H9 (cell line): ENCODE data around the gene LHX4. TPM values are rescaled to one million over a fixed set of nuclear protein-coding genes. Genes with fewer than 3 reads are reported as not detected.

ENCODE experiments used
- DNase-seq: peaks from one replicate; pipeline ENCODE4 v3.0.0-alpha.2; 2017
- H2AFZ ChIP-seq: one replicate; pipeline ENCODE4 v1.6.1; 2013; ENCODE audit warnings: mild to moderate bottlenecking, low read length, control low read depth, moderate library complexity
- H2AK5ac ChIP-seq: 2 replicates; pipeline ENCODE4 v1.6.1; 2013; ENCODE audit warnings: low read length, control low read depth, mixed read lengths; ENCODE audit not compliant: insufficient read length
- H2BK120ac ChIP-seq: one replicate; pipeline ENCODE4 v1.6.1; 2013; ENCODE audit warnings: low read depth, mild to moderate bottlenecking, low read length, control low read depth, inconsistent platforms; ENCODE audit not compliant: poor library complexity, severe bottlenecking
- H2BK12ac ChIP-seq: 2 replicates; pipeline ENCODE4 v1.6.1; 2013; ENCODE audit warnings: low read length, control low read depth, mixed read lengths, low read depth; ENCODE audit not compliant: insufficient read length
- H2BK15ac ChIP-seq: 2 replicates; pipeline ENCODE4 v1.6.1; 2013; ENCODE audit warnings: low read depth, low read length, control low read depth
- H2BK20ac ChIP-seq: one replicate; pipeline ENCODE4 v1.6.1; 2013; ENCODE audit warnings: low read depth, mild to moderate bottlenecking, low read length, control low read depth, inconsistent platforms; ENCODE audit not compliant: poor library complexity, severe bottlenecking
- H2BK5ac ChIP-seq: 2 replicates; pipeline ENCODE4 v1.6.1; 2013; ENCODE audit warnings: low read length, control low read depth, mixed read lengths; ENCODE audit not compliant: insufficient read length
- H3K14ac ChIP-seq: 2 replicates; pipeline ENCODE4 v1.6.1; 2013; ENCODE audit warnings: low read length, control low read depth; ENCODE audit not compliant: insufficient read depth
- H3K18ac ChIP-seq: 2 replicates; pipeline ENCODE4 v1.6.1; 2013; ENCODE audit warnings: low read depth, mild to moderate bottlenecking, mixed read lengths, low read length, control low read depth; ENCODE audit not compliant: insufficient read length
- H3K23ac ChIP-seq: 2 replicates; pipeline ENCODE4 v1.6.1; 2013; ENCODE audit warnings: low read length, control low read depth, mixed read lengths, low read depth; ENCODE audit not compliant: insufficient read length
- H3K23me2 ChIP-seq: 2 replicates; pipeline ENCODE4 v1.6.1; 2013; ENCODE audit warnings: low read depth, mild to moderate bottlenecking, mixed read lengths, low read length, control low read depth; ENCODE audit not compliant: insufficient read length, poor library complexity, severe bottlenecking
- H3K27ac ChIP-seq: 2 replicates; pipeline ENCODE4 v1.5.1; 2013; ENCODE audit warnings: low read length, control low read depth, mixed read lengths, low read depth; ENCODE audit not compliant: insufficient read length
- H3K27me3 ChIP-seq: 2 replicates; pipeline ENCODE4 v1.6.1; 2013; ENCODE audit warnings: low read length, control low read depth, inconsistent platforms; ENCODE audit not compliant: insufficient read depth
- H3K4ac ChIP-seq: 2 replicates; pipeline ENCODE4 v1.6.1; 2013; ENCODE audit warnings: low read depth, mild to moderate bottlenecking, control low read depth, inconsistent platforms, low read length, moderate library complexity
- H3K4me1 ChIP-seq: 2 replicates; pipeline ENCODE4 v1.6.1; 2013; ENCODE audit warnings: low read length, control low read depth, inconsistent platforms; ENCODE audit not compliant: insufficient read depth
- H3K4me2 ChIP-seq: 2 replicates; pipeline ENCODE4 v1.6.1; 2013; ENCODE audit warnings: low read length, control low read depth, mixed read lengths; ENCODE audit not compliant: insufficient read length, insufficient read depth
- H3K56ac ChIP-seq: 2 replicates; pipeline ENCODE4 v1.6.1; 2013; ENCODE audit warnings: low read depth, mild to moderate bottlenecking, mixed read lengths, low read length, control low read depth; ENCODE audit not compliant: insufficient read length
- H3K79me1 ChIP-seq: 2 replicates; pipeline ENCODE4 v1.6.1; 2013; ENCODE audit warnings: low read depth, mild to moderate bottlenecking, moderate library complexity, low read length, control low read depth, inconsistent platforms; ENCODE audit not compliant: insufficient read depth, poor library complexity, severe bottlenecking
- H3K79me2 ChIP-seq: 2 replicates; pipeline ENCODE4 v1.6.1; 2013; ENCODE audit warnings: low read length, control low read depth, inconsistent platforms; ENCODE audit not compliant: insufficient read depth
- H3K9ac ChIP-seq: 2 replicates; pipeline ENCODE4 v1.6.1; 2013; ENCODE audit warnings: low read length, control low read depth, mixed read lengths; ENCODE audit not compliant: insufficient read length; ENCODE audit errors: extremely low read depth
- H3K9me3 ChIP-seq: one replicate; pipeline ENCODE4 v1.6.1; 2013; ENCODE audit warnings: low read depth, low read length, inconsistent platforms; ENCODE audit not compliant: control insufficient read depth
- H3T11ph ChIP-seq: one replicate; pipeline ENCODE4 v1.6.1; 2013; ENCODE audit warnings: mild to moderate bottlenecking, low read length, control low read depth, inconsistent platforms
- H4K20me1 ChIP-seq: one replicate; pipeline ENCODE4 v1.6.1; 2013; ENCODE audit not compliant: control insufficient read depth, insufficient read length, insufficient read depth
- H4K5ac ChIP-seq: 2 replicates; pipeline ENCODE4 v1.6.1; 2013; ENCODE audit warnings: low read depth, mild to moderate bottlenecking, mixed read lengths, low read length, control low read depth; ENCODE audit not compliant: insufficient read length
- H4K8ac ChIP-seq: replicated peaks from 2 replicates; pipeline ENCODE4 v1.6.1; 2013; ENCODE audit warnings: low read length, control low read depth, mixed read lengths, low read depth; ENCODE audit not compliant: insufficient read length
- H4K91ac ChIP-seq: 2 replicates; pipeline ENCODE4 v1.6.1; 2013; ENCODE audit warnings: low read depth, mild to moderate bottlenecking, moderate library complexity, mixed read lengths, low read length, control low read depth; ENCODE audit not compliant: insufficient read length
- H3K27ac Mint-ChIP-seq, 3 experiments: 2 replicates in 2 of 3; 3 replicates in 1 of 3; pipeline ENCODE4 v1.8.0; 2020 to 2021; ENCODE audit warnings: mixed read lengths in 3 of 3, mild to moderate bottlenecking in 1 of 3, moderate library complexity in 1 of 3
- H3K27me3 Mint-ChIP-seq: 2 replicates; pipeline ENCODE4 v1.8.0; 2021; ENCODE audit warnings: low read depth, mild to moderate bottlenecking, moderate library complexity, mixed read lengths
- H3K36me3 Mint-ChIP-seq, 3 experiments: 2 replicates in 2 of 3; 3 replicates in 1 of 3; pipeline ENCODE4 v1.8.0; 2020 to 2021; ENCODE audit warnings: low read depth in 3 of 3, mixed read lengths in 3 of 3; ENCODE audit not compliant: insufficient read depth in 1 of 3
- H3K4me1 Mint-ChIP-seq, 2 experiments: 2 replicates each; pipeline ENCODE4 v1.8.0; 2020; ENCODE audit warnings: mixed read lengths in 2 of 2
- H3K4me3 Mint-ChIP-seq, 2 experiments: 2 replicates in 1 of 2; 3 replicates in 1 of 2; pipeline ENCODE4 v1.8.0; 2020 to 2021; ENCODE audit warnings: mild to moderate bottlenecking in 2 of 2, mixed read lengths in 2 of 2, moderate library complexity in 1 of 2
- H3K9me3 Mint-ChIP-seq, 2 experiments: 2 replicates in 1 of 2; 3 replicates in 1 of 2; pipeline ENCODE4 v1.8.0; 2020; ENCODE audit warnings: mild to moderate bottlenecking in 2 of 2, mixed read lengths in 2 of 2, moderate library complexity in 1 of 2
- WGBS: extraction: QIAGEN DNeasy Blood & Tissue Kit; methylation state at CpG from one replicate; pipeline ENCODE4 v1.1.7; 2013; ENCODE audit warnings: missing lambda C conversion rate, low lambda C conversion rate, mixed read lengths; ENCODE audit not compliant: insufficient read length; ENCODE audit errors: extremely low coverage; 5-methylcytosine and 5-hydroxymethylcytosine counted together
- total RNA-seq: library from RNA; stranded (reverse); gene quantifications from 2 replicates; pipeline ENCODE4 v1.2.1, GENCODE V29; 2021
- TF ChIP-seq, protein P1 (sequence below): fragments of 200-600 bp; sonication (generic); conservative IDR thresholded peaks from 3 replicates; pipeline ENCODE4 v1.8.0; 2021; ENCODE audit warnings: antibody characterized with exemption, mild to moderate bottlenecking

The LHX4 gene
- total RNA-seq, 1 experiment from 2014 or later, result 1.9 TPM

DNA sequence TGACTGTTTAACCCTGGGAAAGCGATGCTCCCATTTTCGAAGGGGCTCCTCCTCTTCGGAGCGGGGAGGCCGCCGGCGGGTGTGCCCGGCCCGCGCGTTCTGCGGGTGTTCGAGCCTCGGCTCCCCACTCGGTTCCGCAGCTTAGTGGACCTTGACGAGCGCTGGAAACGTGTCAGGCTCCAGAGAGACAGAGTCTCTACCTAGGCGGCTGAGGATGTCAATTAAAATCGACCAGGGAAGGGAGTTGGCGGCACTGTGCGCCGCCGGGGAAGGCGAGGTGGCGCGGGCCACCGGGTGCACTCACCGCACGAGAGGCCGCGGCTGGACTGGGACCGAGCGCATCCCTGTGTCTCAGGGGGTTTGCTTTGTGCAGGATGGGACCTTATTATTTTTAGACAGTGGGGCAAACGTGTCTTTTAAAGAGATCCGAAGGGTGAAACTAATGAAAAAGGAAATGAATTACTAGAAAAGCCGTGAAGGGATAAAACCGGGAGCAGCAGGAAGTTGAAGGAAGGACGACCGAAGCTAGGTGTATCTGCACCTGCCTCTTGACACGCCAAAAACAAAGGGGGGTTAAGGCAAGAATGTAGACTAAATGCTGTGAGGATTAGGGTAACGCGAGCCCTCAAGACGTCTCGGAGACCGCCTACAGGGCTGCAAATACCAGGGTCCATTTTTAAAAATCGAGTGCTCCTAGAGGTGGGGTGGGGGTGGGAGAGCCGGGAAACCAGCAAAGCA lies 5.6 kb downstream of the LHX4 start:
- Histone ChIP-seq H3K23me2 (peaks cover 40% of the 10 kb centered on the region), H4K91ac (no peak overlapping the region), H4K20me1 (no peaks in the 10 kb centered on the region), H3K18ac (no peak overlapping the region), H2BK15ac (no peak overlapping the region), H3K27ac (no peak overlapping the region), H3K79me1 (no peaks in the 10 kb centered on the region), H2AFZ (no peak overlapping the region), H3K4ac (no peak overlapping the region), H2AK5ac (no peak overlapping the region), H3K4me2 (peak overlapping the region; percentile 67), H2BK12ac (no peak overlapping the region), H2BK5ac (no peak overlapping the region), H3K79me2 (no peaks in the 10 kb centered on the region), H4K8ac (no peak overlapping the region), H4K5ac (no peak overlapping the region), H2BK120ac (no peak overlapping the region), H3K9ac (no peak overlapping the region), H2BK20ac (no peak overlapping the region), H3K27me3 (peaks cover 67% of the 10 kb centered on the region), H3K23ac (no peak overlapping the region), H3K9me3 (no peaks in the 10 kb centered on the region), H3T11ph (no peak overlapping the region), H3K56ac (no peak overlapping the region), H3K14ac (no peak overlapping the region), H3K4me1 (peaks cover 19% of the 10 kb centered on the region)
- Mint-ChIP-seq H3K4me1 (peaks cover 79 to 82% of the 10 kb centered on the region in 2 experiments), H3K4me3 (peak overlapping the region; percentile 55 to 89), H3K36me3 (no peaks in the 10 kb centered on the region; a peak in 1 of 7 replicates), H3K27me3 (peaks cover 92% of the 10 kb centered on the region), H3K9me3 (no peaks in the 10 kb centered on the region; a peak in 1 of 5 replicates), H3K27ac (no peak overlapping the region)
- peak; percentile 34 for DNase-seq
- no CpG with 5 or more reads among the region's 49 CpGs for WGBS
- TF ChIP-seq, protein P1, sequence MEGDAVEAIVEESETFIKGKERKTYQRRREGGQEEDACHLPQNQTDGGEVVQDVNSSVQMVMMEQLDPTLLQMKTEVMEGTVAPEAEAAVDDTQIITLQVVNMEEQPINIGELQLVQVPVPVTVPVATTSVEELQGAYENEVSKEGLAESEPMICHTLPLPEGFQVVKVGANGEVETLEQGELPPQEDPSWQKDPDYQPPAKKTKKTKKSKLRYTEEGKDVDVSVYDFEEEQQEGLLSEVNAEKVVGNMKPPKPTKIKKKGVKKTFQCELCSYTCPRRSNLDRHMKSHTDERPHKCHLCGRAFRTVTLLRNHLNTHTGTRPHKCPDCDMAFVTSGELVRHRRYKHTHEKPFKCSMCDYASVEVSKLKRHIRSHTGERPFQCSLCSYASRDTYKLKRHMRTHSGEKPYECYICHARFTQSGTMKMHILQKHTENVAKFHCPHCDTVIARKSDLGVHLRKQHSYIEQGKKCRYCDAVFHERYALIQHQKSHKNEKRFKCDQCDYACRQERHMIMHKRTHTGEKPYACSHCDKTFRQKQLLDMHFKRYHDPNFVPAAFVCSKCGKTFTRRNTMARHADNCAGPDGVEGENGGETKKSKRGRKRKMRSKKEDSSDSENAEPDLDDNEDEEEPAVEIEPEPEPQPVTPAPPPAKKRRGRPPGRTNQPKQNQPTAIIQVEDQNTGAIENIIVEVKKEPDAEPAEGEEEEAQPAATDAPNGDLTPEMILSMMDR, result no peak
